ENCODE measurements around the gene IL20RA. TPM values are rescaled to one million over a fixed set of nuclear protein-coding genes. Genes with fewer than 3 reads are reported as not detected.

The IL20RA gene, protein sequence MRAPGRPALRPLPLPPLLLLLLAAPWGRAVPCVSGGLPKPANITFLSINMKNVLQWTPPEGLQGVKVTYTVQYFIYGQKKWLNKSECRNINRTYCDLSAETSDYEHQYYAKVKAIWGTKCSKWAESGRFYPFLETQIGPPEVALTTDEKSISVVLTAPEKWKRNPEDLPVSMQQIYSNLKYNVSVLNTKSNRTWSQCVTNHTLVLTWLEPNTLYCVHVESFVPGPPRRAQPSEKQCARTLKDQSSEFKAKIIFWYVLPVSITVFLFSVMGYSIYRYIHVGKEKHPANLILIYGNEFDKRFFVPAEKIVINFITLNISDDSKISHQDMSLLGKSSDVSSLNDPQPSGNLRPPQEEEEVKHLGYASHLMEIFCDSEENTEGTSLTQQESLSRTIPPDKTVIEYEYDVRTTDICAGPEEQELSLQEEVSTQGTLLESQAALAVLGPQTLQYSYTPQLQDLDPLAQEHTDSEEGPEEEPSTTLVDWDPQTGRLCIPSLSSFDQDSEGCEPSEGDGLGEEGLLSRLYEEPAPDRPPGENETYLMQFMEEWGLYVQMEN
- total RNA-seq = not detected in 2 replicates

DNA sequence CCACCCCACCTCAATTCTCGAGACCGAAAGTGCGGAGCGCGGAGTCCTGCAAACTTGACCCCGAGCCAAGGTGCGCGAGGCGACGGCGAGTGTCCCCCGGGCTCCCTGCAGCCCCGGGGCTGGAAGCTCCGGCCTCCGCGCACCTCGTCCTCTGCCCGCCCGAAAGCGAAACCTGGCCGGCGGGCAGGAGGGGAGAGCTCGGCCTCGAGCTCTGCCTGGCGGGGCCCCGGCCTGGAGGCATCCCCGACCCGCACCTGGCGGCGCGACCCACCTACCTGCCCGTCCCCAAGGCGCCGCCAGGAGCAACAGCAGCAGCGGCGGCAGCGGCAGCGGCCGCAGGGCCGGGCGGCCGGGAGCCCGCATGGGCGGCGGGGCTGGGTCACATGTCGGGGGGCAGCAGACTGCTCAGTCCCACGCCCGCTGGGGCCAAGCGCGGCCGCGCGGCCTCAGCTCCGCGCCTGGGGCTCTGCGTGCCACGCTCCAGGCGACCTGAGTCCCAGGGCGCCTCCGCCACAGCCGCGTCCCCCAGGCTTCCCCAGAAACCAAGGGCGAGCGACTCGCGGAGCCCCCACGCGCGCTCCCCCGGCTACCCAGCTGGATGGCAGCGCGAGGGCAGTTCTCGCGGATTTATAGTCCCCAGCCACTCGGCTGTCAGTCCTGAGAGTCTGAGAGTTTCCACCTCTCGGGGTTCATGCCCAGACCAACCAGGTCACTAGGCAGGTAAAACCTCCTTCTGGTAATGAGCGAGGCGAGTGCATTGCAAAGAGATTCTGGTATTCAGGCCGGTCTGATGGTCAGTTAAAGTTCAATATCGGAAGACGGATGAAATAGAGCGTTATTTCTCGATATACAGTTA lies at the start of gene IL20RA:
IL20RA (minus strand) TSS at position 600 of the 856 bp plus-strand sequence; CDS start at position 363, 237 bp downstream.
- intact Hi-C loops (cut with micrococcal nuclease) = no loop called here

DNA sequence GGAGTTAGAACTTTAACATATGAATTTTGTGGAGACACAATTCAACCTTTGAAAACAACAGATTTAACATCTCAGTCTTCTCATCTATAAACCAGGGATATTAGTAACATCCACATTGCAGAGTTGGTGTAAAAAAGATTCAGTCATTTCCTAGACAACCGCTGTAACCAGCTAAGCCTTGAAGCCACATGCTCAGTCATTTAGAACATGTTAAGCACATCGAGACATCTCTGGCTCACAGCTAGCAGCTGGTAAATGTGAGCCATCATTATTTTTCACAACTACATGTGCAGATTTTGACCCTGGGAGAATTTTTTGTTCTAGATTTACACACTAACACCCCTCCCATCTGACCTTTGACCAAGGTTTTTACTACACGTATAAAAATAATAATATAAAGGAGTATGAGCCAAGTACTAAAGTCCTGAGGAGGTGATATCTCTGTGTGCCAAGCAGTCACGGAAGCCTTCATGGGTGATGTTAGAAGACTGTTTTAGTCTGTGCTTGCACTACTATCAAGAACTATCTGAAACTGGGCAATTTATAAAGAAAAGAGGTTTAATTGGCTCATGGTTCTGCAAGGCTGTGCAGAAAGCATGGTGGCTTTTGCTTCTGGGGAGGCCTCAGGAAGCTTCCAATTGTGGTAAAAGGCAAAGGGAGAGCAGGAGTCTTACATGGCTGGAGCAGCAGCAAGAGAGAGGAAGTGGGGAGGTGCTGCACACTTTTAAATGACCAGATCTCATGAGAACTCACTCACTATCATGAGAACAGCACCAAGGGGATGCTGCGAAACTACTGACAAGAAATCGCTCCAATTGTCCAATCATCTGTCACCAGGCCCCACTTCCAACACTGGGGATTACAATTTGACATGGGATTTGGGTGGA lies 48.7 kb upstream of the IL20RA start:
- intact Hi-C loops (cut with micrococcal nuclease) = loop anchor here (1.0 to 2.0 kb wide), 17 partner anchors 9 to 1015 kb away; no protein-coding TSS in a partner anchor

DNA sequence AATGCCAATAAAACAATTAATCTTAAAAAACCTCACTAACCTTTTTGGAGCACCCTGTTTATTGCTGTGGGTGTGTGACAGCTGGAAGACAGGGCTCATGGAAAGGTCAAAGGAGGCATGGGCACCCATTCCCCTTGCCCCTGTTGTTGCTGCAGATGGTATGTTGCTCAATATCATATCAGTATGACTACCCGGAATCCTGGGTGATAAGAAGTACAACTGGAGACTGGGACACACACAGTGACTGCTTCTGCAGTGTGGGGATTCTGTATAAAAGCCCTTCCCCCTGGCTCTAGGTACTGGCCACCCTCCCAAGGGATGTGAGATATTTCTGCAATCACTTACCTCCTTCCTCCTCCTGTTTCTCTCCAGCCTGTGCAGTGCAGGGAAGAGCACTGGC lies 47.3 kb upstream of the IL20RA start:
- intact Hi-C loops (cut with micrococcal nuclease) = no loop called here

DNA sequence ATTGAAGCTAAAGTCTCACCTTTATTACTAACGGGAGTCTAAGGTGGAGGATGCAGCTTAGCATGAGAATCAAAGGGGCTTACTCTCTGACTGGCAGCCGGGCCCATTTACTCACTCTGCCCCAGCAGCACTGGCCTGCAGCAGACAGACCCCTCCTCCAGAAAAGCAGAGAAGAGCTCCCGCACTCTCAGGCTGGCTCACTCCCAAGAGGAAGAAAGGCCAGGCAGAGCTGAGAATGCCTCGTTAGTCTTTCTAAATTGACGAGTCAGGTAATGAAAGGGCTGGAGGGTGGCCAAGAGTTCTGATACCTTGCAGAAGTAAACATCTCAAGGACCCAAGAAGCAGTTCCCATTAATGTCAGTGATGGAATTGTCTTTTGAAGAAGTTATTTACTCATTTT lies 44.5 kb upstream of the IL20RA start:
- intact Hi-C loops (cut with micrococcal nuclease) = no loop called here

DNA sequence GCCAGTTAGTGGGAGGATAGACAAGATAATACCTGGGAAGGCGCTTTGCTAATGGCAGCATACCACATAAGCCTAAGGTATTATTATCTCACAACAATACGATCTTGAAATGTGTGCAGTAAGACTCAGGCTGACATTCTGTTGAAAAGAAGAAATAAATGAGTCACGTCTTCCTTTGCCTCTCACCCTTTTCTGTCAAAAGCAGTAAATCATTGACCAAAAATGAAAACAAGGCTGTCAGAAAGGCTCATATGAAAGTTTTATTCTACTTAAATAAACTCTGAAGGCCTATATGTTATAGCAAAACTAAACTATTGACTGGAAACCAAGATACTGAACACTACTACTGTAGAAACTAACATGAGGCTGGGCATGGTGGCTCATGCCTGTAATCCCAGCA lies 43.1 kb upstream of the IL20RA start:
- intact Hi-C loops (cut with micrococcal nuclease) = no loop called here

DNA sequence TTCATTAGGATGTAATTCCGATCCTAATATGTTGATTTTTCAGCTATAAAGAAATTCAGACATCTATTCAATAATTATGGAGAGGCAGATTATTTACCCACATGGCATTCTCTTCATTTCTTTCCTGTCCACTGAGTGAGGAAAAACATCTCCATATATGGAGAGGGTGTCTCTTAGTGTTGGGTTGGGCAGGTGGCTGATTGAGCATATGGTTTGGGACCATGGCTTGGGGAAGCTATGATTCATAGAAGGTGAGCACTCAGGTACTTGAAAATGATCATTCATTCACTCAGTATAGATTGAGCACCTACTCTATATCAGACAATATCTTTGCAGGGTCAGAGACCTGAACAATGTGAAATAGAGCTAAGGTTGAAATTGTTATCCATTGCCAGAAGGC lies 41.3 kb upstream of the IL20RA start:
- intact Hi-C loops (cut with micrococcal nuclease) = no loop called here

DNA sequence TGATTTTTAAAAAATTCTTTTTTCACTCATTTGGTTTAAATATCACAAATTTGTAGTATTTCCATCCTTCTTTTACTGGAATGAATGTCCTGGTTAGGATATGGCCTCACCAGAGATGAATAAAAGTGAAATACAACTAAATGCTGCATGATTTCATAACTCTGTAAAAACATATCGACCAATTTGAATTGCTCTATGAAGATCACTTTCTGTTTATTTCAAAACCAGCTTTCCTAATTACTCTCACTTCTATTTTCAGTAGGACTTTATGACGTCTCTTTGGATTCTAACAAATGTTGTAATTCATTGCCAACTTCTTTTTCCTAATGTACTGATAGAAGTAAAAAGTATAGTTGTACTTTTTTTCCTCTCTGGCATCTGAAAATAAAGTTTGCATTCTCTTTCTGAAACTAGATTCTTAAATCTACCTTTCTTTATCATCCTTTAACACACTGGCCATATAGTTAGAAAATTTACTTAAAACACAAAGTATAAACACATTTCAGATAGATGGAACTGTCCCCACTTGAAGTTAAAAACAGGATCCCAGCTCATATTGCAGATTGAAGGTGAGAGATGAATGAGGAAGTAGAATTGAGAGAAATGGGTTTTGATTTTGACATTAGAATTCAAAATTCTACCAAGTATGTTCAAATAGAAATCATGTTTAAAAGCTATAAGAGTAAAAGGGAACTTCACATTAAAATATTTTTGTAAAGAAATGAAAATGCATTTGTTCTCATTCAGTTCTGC lies 40.3 kb upstream of the IL20RA start:
- intact Hi-C loops (cut with micrococcal nuclease) = no loop called here

DNA sequence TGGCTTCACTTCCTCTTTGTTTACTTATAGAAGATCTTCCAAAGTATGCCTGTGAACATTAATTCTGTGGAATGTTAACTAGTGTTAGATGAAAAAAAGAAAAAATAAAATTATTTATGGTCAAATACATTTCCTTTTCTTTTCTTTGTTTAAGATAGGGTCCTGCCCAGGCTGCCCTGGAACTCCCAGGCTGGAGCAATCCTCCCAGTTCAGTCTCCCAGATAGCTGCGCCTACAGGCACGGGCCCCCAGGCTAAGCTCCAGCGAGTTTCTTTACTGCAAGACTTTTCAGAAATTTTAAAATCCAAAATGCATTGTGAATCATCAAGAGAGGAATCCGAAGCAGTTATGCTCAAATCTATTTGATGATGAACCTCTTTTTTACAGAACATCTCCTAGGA lies 39.3 kb upstream of the IL20RA start:
- intact Hi-C loops (cut with micrococcal nuclease) = no loop called here

DNA sequence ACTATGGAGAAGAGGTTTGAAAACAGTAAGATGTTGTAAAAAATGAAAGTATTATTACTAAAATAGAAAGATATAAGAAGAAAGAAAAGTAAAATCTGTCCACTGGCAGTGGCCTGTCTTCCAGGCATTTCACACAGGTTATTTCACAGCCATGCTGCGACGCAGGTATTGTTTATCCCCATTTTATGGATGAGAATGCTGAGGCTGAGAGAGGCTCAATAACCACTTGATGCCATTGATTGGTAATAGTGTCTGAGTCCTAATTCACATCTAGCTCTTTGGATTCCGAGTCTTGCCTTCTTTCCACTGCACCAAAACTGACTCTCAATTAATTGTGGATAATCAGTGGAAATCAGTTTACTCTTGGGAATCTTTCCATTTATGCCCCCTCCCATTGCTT lies 37.2 kb upstream of the IL20RA start:
- intact Hi-C loops (cut with micrococcal nuclease) = no loop called here

DNA sequence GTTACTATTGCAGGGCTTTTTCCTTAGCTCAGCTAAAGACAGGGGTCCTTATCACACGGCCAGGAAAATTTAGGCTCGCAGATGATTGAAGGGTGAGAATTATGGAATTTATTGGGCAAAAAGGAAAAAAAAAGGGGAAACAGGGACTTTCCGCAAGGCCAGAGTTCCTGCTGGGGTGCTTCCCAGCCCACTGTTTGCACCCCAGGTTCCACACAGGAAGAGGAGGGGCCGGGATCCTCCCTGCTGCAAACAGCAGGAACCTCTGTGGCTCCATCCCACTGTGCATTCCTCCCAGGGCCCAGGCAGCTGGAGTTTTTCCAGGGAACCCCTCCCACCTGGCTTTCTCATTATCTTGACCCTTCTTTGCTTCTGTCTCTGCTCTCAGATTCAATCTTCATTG lies 35.9 kb upstream of the IL20RA start:
- intact Hi-C loops (cut with micrococcal nuclease) = no loop called here

DNA sequence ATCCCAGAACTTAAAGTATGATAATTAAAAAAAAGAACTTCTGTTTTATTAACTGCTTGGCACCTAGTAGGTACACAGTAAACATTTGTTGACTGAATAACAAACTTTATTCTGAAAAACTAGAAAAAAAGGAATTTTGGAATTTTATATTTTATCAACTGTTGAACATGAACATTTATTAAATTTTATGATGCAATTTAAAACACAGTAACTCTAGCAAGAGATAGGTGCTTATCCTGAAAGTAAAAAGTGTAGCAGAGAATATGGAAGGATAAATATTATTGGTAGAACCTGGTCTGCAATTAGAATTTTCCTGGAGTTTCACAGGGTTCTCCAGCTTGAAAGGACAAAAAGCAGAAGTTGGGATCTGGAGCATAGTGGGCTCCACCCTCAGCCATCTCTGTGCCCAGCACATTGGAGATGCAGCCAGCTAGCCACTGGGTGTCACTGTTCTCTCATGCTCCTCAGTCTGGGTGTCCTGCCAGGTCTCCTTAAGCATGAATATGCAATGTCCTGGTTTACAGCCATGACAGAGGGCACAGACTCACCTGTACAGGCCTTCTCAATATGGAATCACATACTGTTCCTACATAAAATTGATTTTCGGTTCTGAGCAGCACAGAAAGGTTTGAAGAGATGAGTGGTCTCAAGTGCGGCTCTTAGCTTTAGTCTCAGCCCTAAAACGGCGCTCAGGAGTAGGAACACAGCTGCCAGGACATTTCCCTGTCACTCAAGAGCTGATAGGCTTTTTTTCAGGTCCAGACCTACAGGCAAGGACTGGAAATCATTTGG lies 31.7 kb upstream of the IL20RA start:
- intact Hi-C loops (cut with micrococcal nuclease) = loop anchor here (1.0 kb wide), 7 partner anchors 18 to 565 kb away; no protein-coding TSS in a partner anchor

DNA sequence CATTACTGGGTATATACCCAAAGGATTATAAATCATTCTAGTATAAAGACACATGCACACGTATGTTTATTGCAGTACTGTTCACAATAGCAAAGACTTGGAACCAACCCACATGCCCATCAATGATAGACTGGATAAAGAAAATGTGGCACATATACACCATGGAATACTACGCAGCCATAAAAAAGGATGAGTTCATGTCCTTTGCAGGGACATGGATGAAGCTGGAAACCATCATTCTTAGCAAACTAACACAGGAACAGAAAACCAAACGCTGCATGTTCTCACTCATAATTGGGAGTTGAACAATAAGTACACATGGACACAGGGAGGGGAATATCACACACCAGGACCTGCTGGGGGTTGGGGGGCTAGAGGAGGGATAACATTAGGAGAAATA lies 31.0 kb upstream of the IL20RA start:
- intact Hi-C loops (cut with micrococcal nuclease) = loop anchor here (1.0 kb wide), 7 partner anchors 19 to 566 kb away; no protein-coding TSS in a partner anchor

DNA sequence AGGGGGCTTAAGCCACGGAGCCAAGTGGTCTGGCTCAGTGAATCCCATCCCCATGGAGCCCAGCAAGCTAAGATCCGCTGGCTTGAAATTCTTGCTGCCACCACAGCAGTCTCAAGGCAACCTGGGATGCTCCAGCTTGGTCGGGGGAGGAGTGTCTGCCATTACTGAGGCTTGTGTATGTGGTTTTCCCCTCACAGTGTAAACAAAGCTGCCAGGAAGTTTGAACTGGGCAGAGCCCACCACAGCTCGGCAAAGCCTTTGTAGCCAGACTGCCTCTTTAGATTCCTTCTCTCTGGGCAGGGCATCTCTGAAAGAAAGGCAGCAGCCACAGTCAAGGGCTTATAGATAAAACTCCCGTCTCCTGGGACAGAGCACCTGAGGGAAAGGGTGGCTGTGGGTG lies 25.5 kb upstream of the IL20RA start:
- intact Hi-C loops (cut with micrococcal nuclease) = no loop called here

DNA sequence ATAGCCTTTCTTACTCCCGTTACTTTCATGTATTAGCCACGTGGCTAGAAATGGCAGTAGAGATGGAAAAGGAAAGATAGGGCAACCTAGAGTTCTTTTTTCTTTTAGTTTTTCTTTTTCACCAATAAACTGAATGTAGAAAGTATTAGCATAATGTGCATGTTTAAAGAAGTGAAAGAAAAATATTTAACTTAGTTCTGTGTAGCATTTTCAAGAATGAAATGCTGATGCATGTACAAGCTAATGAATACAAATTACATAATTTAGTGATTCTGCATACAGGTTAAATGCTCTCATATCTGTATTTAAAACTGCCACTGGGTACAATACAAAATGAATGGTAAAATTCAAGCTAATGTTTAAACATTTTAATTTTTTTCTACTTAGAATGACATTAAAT lies 22.6 kb upstream of the IL20RA start:
- intact Hi-C loops (cut with micrococcal nuclease) = no loop called here

DNA sequence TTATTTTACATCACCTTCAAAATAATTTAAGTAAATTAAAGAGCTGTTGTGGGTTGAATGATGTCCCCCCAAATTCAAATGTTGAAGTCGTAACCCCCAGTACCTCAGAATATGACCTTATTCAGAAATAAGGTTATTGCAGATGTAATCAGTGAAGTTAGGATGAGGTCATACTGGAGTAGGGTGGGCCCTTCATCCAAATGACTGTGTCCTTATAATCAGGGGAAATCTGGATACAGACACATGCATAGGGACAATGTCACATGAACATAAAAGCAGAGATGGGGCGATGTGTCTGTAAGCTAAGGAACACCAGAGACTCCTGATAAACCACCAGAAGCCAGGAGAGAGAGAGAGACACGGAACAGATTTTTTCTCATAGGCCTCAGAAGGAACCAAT lies 13.3 kb upstream of the IL20RA start:
- intact Hi-C loops (cut with micrococcal nuclease) = no loop called here

DNA sequence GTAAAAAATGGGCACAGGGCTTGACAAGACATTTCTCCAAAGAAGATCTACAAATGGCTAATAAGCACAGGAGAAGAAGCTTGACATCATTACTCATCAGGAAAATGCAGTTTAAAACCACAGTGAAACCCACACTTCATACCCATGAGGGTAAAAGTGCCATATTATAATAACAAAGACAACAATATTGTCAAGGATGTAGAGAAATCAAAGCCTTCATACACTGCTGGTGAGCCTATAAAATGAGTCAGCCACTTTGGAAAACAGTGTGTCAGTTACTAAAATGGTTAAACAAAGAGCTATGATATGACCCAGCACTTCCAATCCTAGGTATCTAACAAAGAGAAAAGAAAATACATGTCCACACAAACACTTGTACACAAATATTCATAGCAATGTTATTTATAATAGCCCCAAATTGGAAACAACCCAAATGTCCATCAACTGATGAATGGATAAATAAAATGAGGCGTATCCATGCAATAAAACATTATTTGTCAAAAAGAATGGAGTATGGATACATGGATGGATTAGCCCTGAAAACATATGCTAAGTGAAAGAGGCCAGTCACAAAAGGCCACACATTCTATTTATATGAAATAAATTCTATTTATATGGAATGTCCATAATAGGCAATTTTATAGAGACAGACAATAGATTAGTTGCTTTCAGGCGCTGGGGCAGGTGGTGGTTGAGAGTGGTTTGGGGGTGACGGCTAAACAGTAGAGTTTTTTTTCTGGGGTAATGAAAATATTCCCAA lies 11.5 kb upstream of the IL20RA start:
- intact Hi-C loops (cut with micrococcal nuclease) = no loop called here

DNA sequence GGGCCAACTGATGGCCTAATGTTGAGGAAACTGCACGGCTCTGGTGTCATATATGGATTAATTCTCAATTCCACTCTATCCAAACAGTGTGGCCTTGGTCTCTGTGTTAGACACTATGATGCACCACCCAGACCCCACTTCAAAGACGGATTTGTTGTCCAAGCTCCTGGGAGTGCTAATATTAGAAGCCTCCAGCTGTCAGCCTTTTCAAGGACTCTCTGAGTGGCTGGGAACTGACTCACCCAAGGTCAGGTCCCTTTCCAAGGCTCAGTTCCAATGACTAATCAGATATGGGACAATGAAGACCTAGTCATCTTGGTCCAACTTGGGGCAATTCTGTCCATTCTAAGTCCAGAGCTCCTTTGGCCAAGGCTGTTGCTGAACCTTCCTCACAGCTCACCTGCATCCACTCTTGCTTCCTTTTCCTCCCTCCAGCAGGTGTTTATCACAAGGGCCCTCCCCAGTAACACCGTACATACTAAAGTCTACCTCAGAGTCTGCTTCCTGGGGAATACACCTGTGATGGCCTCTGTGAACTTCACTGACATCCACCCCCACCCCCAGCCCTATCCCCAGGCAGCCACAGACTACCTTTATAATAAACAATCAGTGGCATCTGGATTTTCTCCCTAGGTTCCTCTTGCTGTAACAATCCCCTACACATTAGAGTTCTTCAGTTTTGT lies 7.2 kb upstream of the IL20RA start:
- intact Hi-C loops (cut with micrococcal nuclease) = no loop called here

DNA sequence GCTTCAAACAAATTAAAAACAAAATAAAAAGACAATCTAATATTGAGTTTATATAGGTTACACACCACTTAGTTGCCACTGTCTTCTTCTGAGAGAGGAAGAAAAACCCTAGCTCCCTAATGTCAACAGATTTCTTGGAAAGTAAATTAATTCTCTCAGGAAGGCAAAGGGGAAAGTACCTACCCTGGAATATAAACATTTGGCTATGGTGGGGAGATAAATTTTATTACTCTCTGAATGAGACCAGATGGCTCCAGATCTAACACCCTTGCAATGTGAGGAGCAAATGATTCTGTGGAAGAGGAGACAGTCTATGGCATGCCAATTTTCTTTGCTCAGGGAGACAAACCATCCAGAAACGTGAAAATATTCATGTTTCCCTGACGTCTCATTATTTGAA lies 4.3 kb upstream of the IL20RA start:
- intact Hi-C loops (cut with micrococcal nuclease) = no loop called here
